OCI-LY7 (cell line): ENCODE data around the gene FGA. TPM values are rescaled to one million over a fixed set of nuclear protein-coding genes. Genes with fewer than 3 reads are reported as not detected.

ENCODE experiments used
- BruUV-seq: library from RNA; stranded (reverse); fragments of 400-500 nt; replicated peaks from 2 replicates; lab custom pipeline; 2021; lab: Mats Ljungman, UMichigan
- CTCF ChIA-PET: fragments of 300-600 bp; sonication (Branson Sonifier 250); formaldehyde crosslinking; loops from one replicate; lab custom pipeline; 2022; ENCODE audit warnings: antibody characterized with exemption; ENCODE audit not compliant: unreplicated experiment; lab: Charles Lee
- POLR2A ChIA-PET: fragments of 300-600 bp; sonication (Branson Sonifier 250); formaldehyde crosslinking; loops from one replicate; lab custom pipeline; 2022; ENCODE audit warnings: antibody characterized with exemption; lab: Charles Lee
- DNase-seq: peaks from one replicate; pipeline ENCODE4 v3.0.0-alpha.2; 2015; ENCODE audit warnings: low spot score
- H2AFZ ChIP-seq: fragments of 200-600 bp; sonication (generic), shearing (Covaris generic); 2 replicates; pipeline ENCODE4 v1.6.1; 2014; ENCODE audit warnings: mild to moderate bottlenecking, antibody characterized with exemption, low read length, moderate library complexity
- H3K27ac ChIP-seq: fragments of 200-600 bp; sonication (generic); 2 replicates; pipeline ENCODE4 v1.5.1; 2014; ENCODE audit warnings: mixed run types, low read depth, mild to moderate bottlenecking, moderate library complexity, low read length, inconsistent platforms; ENCODE audit not compliant: poor library complexity, severe bottlenecking
- H3K36me3 ChIP-seq: fragments of 200-600 bp; sonication (generic); 2 replicates; pipeline ENCODE4 v1.6.1; 2014; ENCODE audit warnings: mild to moderate bottlenecking, antibody characterized with exemption, low read length, moderate library complexity, mixed read lengths; ENCODE audit not compliant: insufficient read depth
- H3K4me1 ChIP-seq: fragments of 200-600 bp; sonication (generic); 2 replicates; pipeline ENCODE4 v1.5.1; 2014; ENCODE audit warnings: mild to moderate bottlenecking, low read length; ENCODE audit not compliant: insufficient read depth, poor library complexity, severe bottlenecking
- H3K4me2 ChIP-seq: fragments of 200-600 bp; sonication (generic); 2 replicates; pipeline ENCODE4 v1.6.1; 2014; ENCODE audit warnings: mild to moderate bottlenecking, low read length
- H3K4me3 ChIP-seq: fragments of 200-600 bp; sonication (generic); 2 replicates; pipeline ENCODE4 v1.5.1; 2014; ENCODE audit warnings: mild to moderate bottlenecking, low read depth, low read length; ENCODE audit not compliant: poor library complexity, severe bottlenecking
- H3K79me2 ChIP-seq: fragments of 200-600 bp; sonication (generic); 2 replicates; pipeline ENCODE4 v1.6.1; 2016; ENCODE audit warnings: low read depth, mild to moderate bottlenecking, low read length, moderate library complexity, mixed read lengths; ENCODE audit not compliant: insufficient read depth
- H3K9me2 ChIP-seq: fragments of 200-600 bp; sonication (generic); 2 replicates; pipeline ENCODE4 v1.6.1; 2016; ENCODE audit warnings: mild to moderate bottlenecking, low read length, mixed read lengths; ENCODE audit not compliant: insufficient read depth
- H3K9me3 ChIP-seq: fragments of 200-600 bp; sonication (generic); 2 replicates; pipeline ENCODE4 v1.6.1; 2014; ENCODE audit warnings: mild to moderate bottlenecking, mixed run types, low read length, mixed read lengths
- H4K20me1 ChIP-seq: fragments of 200-600 bp; sonication (generic); 2 replicates; pipeline ENCODE4 v1.6.1; 2014; ENCODE audit warnings: mild to moderate bottlenecking, antibody characterized with exemption, low read length, moderate library complexity, mixed read lengths; ENCODE audit not compliant: insufficient read depth
- CTCF ChIP-seq: fragments of 200-600 bp; sonication (generic); conservative IDR thresholded peaks from 2 replicates; pipeline ENCODE4 v1.5.1; 2014; ENCODE audit warnings: mild to moderate bottlenecking, antibody characterized with exemption, low read length, moderate library complexity, mixed read lengths
- EZH2phosphoT487 ChIP-seq: fragments of 200-600 bp; sonication (generic); IDR thresholded peaks from 2 replicates; pipeline ENCODE4 v1.6.1; 2018; ENCODE audit warnings: low read depth, borderline replicate concordance, mild to moderate bottlenecking, mixed run types, antibody characterized with exemption, low read length, moderate library complexity, mixed read lengths
- intact Hi-C: fragments of 100-400 bp; cut with micrococcal nuclease; formaldehyde crosslinking; loops from one replicate; pipeline ENCODE4 v1.10.0; 2022; ENCODE audit not compliant: unreplicated experiment
- total RNA-seq, 2 experiments: library from RNA; depleted of rRNA in 1 of 2; stranded (reverse); fragments of >200 nt in 1 of 2; shearing (Covaris generic) in 1 of 2; gene quantifications; 2 replicates each; pipeline ENCODE4 v1.2.3, GENCODE V29; 2014 to 2022

FGA gene
- total RNA-seq, 2 experiments from 2014 or later: not detected

- Histone ChIP-seq H3K79me2 (no peaks in the 10 kb centered on the region), H3K9me3 (no peaks in the 10 kb centered on the region), H3K36me3 (no peaks in the 10 kb centered on the region), H3K27ac (no peak overlapping the region), H3K4me3 (no peak overlapping the region), H3K4me1 (peaks cover 9% of the 10 kb centered on the region), H2AFZ (peak overlapping the region; percentile 81; the same call in 1 of the 2 replicates), H3K9me2 (no peaks in the 10 kb centered on the region), H4K20me1 (no peaks in the 10 kb centered on the region), H3K4me2 (no peak overlapping the region)
- ChIA-PET CTCF (interaction anchor here (1.1 kb wide), 1 partner anchor 59 kb away, joined by 3 read pairs; no protein-coding TSS in a partner anchor), POLR2A (interaction anchor here (1.1 to 1.3 kb wide), 2 partner anchors 59 to 68 kb away, joined by 3 read pairs; partner anchors contain the start of gene PLRG1)
- intact Hi-C loops: loop anchor here (1.0 kb wide), 2 partner anchors 66 to 114 kb away; no protein-coding TSS in a partner anchor
- TF ChIP-seq CTCF: no peak
- TF ChIP-seq EZH2phosphoT487: no peak
- no TSS peak for BruUV-seq
- DNase-seq: no peak
These were observed 27.3 kb upstream of the FGA start for GRCh38 chr4:154617820-154618317.

- Histone ChIP-seq H3K9me2 (no peaks in the 10 kb centered on the region), H3K4me3 (no peak overlapping the region), H3K9me3 (no peaks in the 10 kb centered on the region), H3K4me1 (peaks cover 9% of the 10 kb centered on the region), H2AFZ (peak overlapping the region; percentile 81; the same call in 1 of the 2 replicates), H3K79me2 (no peaks in the 10 kb centered on the region), H3K36me3 (no peaks in the 10 kb centered on the region), H4K20me1 (no peaks in the 10 kb centered on the region), H3K27ac (no peak overlapping the region), H3K4me2 (peak overlapping the region; percentile 47)
- no TSS peak for BruUV-seq
- CTCF ChIA-PET: no interaction called here
- intact Hi-C loops: no loop called here
- peak; percentile 35 for DNase-seq
- TF ChIP-seq CTCF (no peak), EZH2phosphoT487 (no peak)
- POLR2A ChIA-PET: interaction anchor here (0.7 to 1.6 kb wide), 3 partner anchors 55 to 68 kb away, joined by 3 read pairs; partner anchors contain the start of gene PLRG1
These were observed 26.2 kb upstream of the FGA start for GRCh38 chr4:154616731-154617130.

- H3K4me3 ChIP-seq: no peak overlapping the region
- no TSS peak for BruUV-seq
- no peaks in the 10 kb centered on the region for H3K9me2 ChIP-seq
- ChIA-PET CTCF (no interaction called here), POLR2A (interaction anchor here (0.6 to 1.6 kb wide), 4 partner anchors 51 to 67 kb away, joined by 3 read pairs; partner anchors contain the start of gene PLRG1)
- H3K4me2 ChIP-seq: peak overlapping the region; percentile 47
- intact Hi-C loops: no loop called here
- TF ChIP-seq EZH2phosphoT487: no peak
- no peak for TF ChIP-seq CTCF
- peaks cover 9% of the 10 kb centered on the region for H3K4me1 ChIP-seq
- H3K27ac ChIP-seq: no peak overlapping the region
- DNase-seq: no peak
- H3K36me3 ChIP-seq: no peaks in the 10 kb centered on the region
- no peaks in the 10 kb centered on the region for H4K20me1 ChIP-seq
- no peaks in the 10 kb centered on the region for H3K79me2 ChIP-seq
- H3K9me3 ChIP-seq: no peaks in the 10 kb centered on the region
- H2AFZ ChIP-seq: peak overlapping the region; percentile 81; the same call in 1 of the 2 replicates
These were observed 25.7 kb upstream of the FGA start for GRCh38 chr4:154616287-154616686.
